Ishikawa (cell line): ENCODE results near the gene HOXD12.

Experiments used
- MAX ChIP-seq: IDR thresholded peaks from 2 replicates; pipeline ENCODE4 v1.6.1; 2012
- REST ChIP-seq: IDR thresholded peaks from 2 replicates; pipeline ENCODE4 v1.6.1; 2012; ENCODE audit warnings: low read depth, mild to moderate bottlenecking
- TAF1 ChIP-seq: IDR thresholded peaks from 2 replicates; pipeline ENCODE4 v1.6.1; 2012; ENCODE audit warnings: low read depth, mild to moderate bottlenecking

GRCh38 chr2:176072951-176073904 lies 26.4 kb upstream of the HOXD12 start:
- TF ChIP-seq TAF1 (no peak), REST (no peak), MAX (no peak)
